HG03571 (cell line): ENCODE data around the gene CPB2.

ENCODE experiments used
- ATAC-seq: cut with Tn5 transposase; IDR thresholded peaks from one replicate; pipeline ENCODE4 v1.9.1; 2021; ENCODE audit not compliant: unreplicated experiment

CPB2 gene

DNA sequence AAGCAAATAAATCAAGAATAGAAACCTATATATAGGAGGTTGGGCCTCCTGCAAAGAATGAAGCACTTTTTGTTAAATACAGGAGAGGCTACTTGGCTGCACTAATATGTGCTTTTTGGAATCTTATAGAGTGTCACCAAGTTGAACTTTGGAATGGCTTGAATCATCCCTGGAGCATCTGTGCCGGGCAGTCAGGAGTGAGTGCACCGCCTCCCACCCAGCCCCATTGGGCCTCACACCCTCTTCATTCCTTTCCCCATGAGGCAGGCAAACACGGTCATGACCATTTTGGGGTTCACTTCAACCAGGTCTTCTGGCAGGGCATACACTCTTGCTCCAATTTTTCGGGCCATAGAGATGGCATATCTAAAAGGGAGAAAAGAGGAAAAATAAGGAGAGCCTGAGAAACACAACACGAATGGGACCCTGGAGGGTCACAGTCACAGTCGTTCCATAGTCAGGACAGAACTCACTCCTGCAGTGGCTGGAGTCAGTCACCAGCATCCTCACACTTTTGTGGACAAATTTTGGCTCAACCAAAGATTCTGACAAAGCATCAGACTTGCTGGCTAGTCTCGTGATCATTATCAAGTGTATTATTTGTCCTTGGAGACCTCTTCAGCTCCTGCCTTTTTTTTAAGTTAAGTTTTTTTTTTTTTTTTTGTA is 22.7 kb upstream of the CPB2 start:
- ATAC-seq: no peak

DNA sequence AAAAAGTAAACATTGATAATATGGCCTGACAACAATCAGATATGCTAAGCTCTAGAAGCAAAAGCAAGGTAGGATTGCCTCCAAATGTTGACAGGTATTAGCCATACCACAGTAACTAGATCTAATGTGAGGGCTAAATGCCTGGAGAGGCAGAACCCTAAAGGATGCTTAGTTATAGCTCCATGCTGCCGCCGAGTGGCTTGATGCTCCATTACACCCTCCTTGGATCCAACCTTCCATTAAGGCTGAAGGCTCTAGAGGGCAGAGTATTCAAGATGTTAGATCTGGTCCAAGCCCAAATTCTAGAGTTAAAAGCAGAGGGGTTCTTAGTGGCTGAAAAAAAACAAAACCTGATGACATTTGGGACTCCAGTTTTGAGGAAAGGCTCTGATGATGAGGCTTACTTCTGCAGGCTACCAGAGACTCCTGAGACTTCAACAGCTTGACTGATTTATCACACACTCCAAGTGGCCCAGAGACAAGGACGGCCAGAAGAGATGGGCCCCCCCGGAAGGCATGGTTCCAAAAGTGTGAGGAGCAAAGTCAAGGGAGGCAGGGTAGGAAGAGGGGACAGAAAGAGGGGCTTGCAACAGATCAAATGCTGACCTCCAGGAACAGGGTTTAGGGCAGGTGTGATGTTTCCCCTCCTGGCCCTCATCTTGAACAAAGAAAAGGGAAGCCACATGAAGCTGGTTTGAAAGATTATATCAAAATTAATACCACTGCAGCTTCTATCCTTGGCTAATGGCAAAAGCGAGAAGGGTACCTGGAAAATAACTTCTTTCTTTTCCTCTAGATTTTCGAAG is 21.9 kb upstream of the CPB2 start:
- no peak for ATAC-seq

DNA sequence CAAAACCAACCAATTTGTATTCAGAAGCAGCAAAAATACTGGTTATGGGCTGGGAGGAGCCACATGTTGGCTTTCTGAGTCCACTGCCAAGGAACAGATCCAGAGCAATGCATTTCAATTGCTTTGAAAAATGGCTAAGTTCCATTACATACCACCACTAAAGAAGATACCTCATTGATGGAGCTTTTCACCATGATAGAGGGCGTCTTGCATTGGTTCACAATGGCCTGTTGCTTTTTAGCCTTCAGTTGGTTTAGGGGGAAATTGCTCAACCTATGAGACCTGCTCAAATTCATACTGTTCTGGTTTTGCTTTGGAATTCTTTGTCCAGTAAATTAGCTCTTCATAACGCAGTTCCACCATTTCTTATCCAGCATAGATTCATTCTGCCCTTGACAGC is 21.2 kb upstream of the CPB2 start:
- ATAC-seq: no peak

DNA sequence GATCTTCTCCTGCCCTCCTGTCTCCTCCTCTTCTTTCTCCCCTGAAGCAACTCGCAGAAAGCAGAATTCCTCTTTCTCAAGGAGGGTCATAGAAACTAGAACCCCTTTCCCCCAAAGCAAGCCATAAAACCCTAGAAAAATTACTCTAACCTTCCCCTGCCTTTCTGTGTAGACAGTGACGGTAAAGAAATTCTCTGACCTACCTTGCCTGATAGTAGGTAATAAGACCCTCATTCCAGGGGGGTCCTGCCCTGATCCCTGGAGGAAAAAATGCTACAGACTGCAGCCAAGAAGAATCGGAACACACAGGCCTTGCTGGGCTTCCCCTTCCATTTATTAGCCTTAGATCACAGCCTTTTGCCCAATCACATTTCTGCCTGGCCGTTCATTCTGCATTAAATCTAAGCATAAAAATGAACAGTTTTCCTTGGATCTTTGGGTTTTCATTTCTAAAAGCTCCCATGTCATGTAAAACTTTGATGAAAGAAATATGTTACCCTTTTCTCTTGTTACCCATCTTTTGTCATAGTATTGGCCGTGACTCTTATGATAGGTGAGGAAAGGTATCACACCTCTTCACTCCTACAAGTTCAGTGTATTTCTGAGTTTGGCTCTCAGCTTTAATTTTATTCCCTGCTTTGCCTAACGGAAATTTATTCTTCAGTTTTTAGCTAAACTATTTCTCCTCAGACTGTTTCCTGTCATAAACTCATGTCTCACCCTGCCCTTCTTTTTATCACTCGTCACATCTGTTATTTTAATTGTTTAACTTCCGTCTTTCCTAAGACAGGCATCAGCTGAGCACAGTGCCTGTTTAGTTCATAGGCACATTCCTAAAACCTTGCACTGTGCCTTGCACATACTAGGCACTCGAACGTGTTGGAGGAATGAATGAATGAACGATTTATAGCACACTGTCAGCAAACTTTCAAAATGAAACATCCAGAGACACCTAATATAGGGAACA is 20.4 kb upstream of the CPB2 start:
- ATAC-seq: no peak

DNA sequence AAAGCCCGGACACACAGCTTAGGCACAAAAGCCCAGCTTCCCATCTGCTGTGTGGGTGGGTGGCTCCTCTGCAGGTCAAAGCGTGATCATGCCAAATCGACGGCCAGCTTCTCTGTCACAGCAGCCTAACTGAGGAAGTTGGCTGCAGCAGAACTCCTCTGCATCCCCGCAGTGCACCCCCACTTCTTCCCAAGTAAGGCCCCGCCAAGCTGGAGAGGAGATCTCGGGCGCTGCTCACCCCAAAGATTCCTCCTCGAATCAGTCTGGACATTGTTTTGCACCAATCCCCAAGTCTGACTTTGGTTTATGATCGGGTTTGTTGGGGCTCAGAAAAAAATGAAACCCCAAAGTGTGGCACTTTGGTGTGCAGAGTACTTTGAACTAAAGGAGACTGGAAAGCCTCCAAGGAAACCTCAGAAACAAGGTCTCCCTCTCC is 19.7 kb upstream of the CPB2 start:
- ATAC-seq: no peak

DNA sequence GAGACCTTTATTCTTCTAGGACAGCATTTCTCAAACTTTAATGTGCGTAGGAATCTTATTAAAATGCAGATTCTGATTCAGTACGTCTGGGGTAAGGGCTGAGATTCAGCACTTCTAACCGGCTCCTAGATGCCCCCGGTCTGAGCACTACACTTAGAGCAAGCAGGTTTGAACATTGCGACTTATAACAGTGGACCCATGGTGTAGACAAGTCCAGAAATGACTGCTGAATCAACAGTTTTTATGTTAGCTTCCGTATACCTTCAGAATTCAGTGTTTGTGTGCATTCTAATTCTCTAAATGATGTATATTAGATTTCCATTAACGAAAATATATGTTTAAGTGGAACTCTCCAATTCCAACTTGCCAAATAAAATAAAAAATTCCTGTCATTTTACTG is 17.5 kb upstream of the CPB2 start:
- no peak for ATAC-seq

DNA sequence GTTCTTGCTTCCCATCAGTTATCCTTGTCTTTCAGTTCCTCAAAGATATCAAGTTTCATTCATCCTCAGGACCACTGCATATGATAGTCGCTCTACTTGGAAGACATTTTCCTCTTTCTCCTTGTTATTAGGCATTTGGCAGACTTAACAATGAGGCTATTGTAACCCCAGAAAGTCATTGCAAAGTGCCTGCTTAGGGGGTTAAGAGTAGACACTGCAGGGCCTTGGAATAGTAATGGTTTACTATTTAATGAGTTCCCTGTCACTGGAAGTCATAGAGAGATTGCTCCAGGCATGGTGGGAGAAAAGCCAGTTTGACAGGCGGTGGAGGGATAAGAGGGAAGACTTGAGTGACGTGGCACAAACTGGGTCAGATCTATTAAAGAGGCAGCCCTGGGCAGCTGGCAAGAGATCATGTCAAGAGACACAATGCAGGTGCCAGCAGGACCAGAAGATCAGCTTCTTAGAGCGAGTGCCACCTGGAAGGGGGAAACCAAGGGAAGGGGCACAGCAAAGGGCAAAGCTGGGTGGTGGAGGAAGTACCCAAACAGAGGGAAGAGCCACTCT is 16.8 kb upstream of the CPB2 start:
- no peak for ATAC-seq

DNA sequence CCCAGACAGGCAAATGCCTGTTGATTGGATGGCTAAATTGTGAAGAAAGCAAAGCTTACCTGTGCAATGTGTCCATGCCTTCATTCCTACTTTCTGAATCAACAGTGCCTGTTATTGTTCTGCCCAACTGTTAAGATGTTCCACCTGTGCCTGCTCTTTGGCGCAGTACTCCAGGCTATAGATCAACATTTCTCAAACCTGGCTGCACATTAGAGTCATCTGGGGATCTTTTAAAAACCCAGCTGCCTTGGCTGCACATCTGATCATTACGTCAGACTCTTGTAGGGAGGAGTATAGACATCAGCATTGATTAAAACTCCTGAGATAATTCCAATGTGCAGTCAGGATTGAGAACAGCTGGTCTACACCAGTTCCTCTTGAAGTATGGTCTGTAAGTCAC is 16.2 kb upstream of the CPB2 start:
- ATAC-seq: no peak

DNA sequence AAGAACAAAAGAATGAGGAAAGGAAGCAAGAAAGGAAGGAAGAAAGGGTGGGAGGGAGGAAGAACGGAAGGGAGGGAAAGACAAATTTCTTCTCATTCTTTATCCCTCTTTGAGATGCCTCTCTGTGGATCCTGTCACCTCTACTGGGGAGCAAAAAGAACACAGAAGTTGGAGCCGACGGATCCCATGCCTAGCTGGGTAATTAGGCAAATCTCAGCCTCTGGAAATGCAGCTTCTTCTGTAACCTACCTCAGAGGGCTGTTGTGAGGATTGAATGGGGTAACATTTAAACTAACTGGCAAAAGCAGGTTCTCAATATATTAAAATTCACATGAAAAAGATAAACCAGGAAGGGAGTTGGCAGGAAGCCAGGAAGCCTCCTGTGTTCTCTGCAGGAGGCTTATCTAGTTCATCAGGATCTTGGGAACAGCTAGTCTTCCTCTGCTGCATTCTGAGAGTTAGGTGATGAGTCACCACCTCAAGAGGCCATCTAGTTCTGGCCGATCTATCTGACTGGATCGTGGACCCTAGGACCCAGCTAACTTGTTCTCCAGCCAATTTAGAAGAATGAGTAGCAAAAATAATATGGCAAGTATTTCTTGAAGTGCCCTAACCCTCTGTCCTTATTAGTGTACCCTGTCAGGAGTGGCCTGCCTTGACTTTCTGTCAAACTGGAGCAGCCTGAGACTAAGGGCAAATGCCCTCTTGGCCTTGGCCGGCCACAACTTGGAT is 15.2 kb upstream of the CPB2 start:
- no peak for ATAC-seq

DNA sequence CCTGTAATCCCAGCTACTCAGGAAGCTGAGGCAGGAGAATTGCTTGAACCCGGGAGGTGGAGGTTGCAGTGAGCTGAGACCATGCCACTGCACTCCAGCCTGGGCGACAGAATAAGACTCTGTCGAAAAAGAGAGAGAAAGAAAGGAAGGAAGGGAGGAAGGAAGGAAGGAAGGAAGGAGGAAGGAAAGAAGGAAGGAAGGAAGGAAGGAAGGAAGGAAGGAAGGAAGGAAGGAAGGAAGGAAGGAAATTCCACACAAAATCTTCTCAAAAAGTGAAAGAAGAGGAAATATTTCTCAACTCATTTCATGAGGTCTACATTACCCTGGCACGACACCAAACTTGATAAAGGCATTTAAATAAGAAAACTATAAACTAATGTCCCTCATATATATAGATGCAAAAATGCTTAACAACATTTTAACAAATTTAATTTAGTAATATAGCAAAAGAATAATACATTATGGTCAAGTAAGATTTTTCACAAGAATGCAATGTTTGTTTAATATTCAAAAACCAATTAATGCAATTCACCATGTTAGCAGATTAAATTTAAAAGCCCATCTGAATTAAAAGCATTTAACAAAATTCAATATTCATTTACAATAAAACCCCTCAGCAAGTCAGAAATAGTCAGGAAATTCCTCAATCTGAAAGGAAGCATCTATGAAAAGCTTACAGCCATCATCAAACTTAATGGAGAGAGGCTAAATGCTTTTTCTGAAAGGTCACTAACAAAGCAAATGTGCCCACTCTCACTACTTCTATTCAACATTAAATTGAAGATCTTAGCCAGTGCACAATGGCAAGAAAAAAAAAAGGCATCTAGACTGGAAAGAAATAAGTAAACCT is 12.0 kb upstream of the CPB2 start:
- no peak for ATAC-seq

DNA sequence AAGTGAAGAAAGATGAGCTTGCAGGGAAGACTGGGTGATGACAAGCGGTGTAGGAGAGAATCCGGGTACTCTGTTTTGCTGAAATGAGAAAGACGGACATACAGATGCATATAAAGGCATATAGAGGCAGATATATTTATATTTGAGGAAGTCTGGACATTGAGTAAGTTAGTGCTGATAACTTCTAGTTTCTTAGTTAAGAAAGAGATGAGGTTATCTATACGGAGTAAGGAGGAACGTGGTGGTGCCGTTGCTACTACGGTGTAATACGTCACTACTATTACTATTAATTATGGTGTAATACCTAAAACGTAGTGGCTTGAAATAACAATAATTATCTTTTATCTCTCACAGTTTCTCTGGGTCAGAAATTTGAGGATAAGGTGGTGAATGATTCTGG is 9.8 kb upstream of the CPB2 start:
- no peak for ATAC-seq

DNA sequence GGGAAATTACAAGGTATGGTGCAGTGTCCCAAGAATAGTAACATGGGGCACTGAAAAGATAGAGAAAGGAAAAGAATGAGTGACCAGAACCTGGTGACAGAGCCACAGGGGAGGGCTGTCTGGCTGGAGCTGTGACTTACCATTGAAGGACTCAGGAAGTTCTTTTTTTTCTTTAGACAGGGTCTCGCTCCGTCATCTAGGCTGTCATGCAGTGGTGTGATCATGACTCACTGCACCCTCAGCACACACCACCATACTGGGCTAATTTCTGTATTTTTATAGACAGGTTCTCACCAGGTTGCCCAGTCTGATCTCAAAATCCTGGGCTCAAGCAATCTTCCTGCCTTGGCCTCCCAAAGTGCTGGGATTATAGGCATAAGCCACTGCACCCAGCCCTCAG is 8.8 kb upstream of the CPB2 start:
- ATAC-seq: no peak

DNA sequence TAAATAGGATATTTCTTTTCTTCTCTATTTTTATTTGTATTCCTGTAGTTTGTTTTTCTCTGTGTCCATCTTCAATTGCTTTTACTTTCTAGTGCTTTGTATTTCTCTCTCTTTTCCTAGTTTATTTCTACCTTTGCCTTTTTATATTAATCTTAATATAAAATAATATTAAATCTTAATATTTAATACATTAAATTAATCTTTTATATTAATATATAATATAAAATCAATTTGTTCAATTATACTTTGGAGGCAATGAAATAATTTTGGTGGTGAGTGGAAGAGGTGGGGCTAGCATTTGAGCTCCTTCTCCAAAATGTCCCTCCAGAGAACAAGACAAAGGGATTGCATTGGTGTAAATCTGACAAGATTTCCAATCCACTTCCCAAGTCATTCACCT is 6.3 kb upstream of the CPB2 start:
- no peak for ATAC-seq

DNA sequence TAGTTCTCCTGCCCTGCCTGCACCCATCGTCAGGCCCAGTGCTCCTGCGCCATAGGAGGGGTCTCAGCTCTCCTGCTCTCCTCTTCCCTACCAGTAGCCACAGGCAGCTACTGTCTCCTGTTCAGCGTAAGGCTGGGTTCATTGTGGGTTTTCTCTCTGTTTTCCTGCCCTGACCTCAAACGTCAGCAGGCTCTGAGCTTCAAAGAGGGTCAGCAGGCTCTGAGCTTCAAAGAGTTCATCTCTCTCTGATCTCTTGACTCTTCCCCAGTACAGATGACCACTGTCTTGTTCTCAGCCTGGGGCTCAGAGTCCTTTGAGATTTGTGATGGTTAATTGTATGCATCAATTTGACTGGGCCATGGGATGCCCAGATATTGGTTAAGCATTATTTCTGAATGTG is 4.6 kb upstream of the CPB2 start:
- ATAC-seq: no peak

DNA sequence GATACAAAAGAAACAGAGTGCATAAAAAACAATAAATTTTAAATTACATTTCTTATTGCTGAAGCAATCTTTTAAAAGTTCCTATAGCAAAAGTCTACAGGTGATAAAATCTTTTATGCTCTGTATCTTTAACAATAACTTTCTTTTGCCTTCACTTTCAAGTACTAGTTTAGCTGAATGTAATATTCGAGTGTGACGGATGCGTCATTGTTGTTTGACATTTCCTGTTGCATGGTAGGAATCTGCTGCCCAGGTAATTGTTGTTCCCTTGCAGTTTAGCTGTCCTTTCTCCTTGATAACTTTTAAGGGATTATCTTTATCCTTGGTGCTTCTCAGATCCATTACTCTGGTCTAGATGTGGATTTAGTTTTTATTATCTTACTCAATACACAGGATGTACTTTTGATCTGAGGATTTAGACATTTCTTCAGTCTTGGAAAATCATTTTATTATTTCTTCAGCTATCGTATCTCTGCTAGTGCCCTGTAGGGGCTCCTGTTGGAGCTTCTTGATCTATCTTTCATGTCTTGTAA is 2.1 kb upstream of the CPB2 start:
- no peak for ATAC-seq

DNA sequence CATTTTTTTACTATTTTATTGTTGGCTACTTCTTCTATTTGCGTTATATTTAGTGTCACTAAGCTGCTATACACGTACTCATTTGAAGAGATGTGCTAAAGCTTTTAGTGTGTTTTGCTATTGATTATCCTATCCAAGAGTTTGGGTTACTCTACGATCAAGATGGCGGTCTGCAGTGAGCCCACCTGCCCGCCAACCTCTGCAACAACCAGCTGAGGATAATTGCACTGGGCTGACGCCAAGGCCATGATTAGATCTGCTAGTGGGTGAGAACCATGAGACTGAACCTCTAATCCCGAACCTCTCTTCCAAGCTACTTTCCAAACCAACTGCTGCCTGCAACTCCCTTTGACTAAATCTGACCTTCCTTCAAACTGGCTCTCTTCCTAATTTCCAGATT is 1.8 kb downstream of the CPB2 start:
- no peak for ATAC-seq

DNA sequence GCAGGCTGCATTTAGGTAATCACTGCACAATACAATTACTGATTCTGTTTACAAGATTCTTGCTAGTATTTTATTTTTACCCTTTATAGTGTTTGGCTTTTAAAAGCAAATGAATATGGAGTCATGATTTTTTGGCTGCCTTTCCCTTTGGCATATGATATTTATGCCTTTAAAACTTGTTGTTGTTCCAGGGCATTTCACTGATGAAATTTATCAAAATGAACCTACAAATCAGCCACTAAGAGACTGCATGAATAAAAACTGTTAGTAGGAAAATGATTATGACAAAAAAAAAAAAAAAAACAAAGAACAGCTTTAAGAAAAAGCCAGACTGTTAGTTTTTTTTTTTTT is 2.6 kb downstream of the CPB2 start:
- ATAC-seq: no peak

DNA sequence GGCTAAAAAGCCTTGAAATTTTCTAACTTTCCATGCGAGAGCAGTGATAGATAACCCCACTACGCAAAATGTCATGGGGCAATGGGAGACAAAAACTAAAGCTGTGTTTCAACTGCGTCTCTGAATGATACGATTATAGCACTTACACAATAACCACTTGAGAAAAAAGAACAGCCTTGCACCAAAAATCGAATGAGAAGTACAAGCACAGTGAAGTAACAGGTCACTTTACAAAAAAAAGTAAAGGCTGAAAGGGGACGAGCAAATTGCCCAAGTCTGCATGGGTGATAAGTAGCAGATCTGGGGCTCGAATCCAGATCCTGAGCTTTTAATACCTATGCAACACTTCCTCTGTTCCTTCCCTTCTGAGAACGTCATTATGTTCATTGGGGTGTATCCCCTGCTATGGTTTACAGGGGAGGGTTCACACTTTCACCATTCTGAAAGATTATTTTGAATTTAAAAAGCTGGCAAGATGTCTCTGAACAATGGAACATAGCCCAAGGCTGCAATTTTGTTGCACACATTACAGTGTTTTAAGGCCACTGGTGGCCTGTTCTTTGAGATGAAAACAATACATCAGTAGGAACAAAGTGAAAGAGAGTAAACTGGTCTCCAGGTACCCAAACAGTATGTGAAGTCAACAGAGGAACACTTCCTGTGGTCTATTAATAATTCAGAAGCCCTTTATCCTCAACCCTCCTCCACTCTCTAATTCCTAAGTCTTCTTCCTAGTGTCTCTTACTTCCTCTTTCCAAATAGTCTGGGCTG is 3.2 kb downstream of the CPB2 start:
- no peak for ATAC-seq

DNA sequence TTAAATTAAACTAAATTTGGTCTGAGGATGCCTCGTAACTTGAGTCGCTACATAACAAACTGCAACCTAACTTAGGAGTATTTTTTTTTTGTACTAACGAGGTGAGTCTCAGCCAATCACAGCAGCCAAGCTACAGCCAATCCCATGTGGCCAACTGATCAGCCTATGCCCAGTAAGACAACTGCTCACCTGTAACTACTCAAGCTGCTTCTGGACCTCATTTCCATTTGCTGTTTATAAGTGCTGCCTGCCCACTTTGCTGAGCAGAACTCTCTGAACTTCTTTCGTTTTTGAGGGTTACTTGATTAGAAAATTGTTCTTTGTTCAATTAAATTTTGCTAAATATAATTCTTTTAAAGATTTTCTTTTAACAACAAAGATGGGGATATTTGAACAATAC is 3.8 kb downstream of the CPB2 start:
- ATAC-seq: no peak
